ENCODE measurements around the gene ZCCHC18. TPM values are rescaled to one million over a fixed set of nuclear protein-coding genes. Genes with fewer than 3 reads are reported as not detected.

The ZCCHC18 gene
- total RNA-seq, 1 experiment from 2014 or later = 1.5 TPM

DNA sequence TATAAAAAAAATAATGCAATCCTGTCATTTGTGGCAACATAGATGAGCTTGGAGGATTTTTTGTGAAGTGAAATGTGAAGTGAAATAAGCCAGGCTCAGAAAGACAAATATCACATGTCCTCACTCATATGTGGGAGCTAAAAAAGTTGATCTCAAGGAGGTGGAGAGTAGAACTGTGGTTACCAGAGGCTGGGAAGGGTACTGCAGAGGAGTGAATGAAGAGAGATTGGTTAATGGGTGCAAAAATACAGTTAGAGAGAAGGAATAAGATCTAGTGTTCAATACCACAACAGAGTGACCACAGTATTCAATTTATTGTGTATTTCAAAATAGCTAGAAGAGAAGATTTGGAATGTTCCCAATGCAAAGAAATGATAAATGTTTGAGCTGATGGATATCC is 13.4 kb upstream of the ZCCHC18 start:
- Histone ChIP-seq H3K4me2 (ENCODE audit: insufficient read depth, insufficient read length, low read length) (no peak overlapping the region), H2BK15ac (ENCODE audit: low read depth, low read length) (no peak overlapping the region), H3K79me1 (ENCODE audit: insufficient read depth, low read depth, low read length, poor library complexity, severe bottlenecking) (no peaks in the 10 kb centered on the region), H3T11ph (ENCODE audit: low read length) (no peak overlapping the region), H3K27me3 (ENCODE audit: insufficient read depth, low read length) (no peaks in the 10 kb centered on the region), H2AK5ac (ENCODE audit: insufficient read length, low read length) (no peak overlapping the region), H3K4ac (ENCODE audit: low read depth, low read length) (no peak overlapping the region), H4K8ac (replicated peaks; ENCODE audit: insufficient read length, low read depth, low read length) (no peak overlapping the region), H4K91ac (ENCODE audit: insufficient read length, low read depth, low read length) (no peak overlapping the region), H3K23me2 (ENCODE audit: insufficient read length, low read depth, low read length, poor library complexity, severe bottlenecking) (no peaks in the 10 kb centered on the region), H2AFZ (ENCODE audit: low read length) (no peak overlapping the region), H2BK20ac (ENCODE audit: low read depth, low read length, poor library complexity, severe bottlenecking) (no peak overlapping the region), H3K56ac (ENCODE audit: insufficient read length, low read depth, low read length) (no peak overlapping the region), H3K79me2 (ENCODE audit: insufficient read depth, low read length) (no peaks in the 10 kb centered on the region), H3K23ac (ENCODE audit: insufficient read length, low read depth, low read length) (no peak overlapping the region), H2BK5ac (ENCODE audit: insufficient read length, low read length) (no peak overlapping the region), H4K20me1 (ENCODE audit: control insufficient read depth, insufficient read depth, insufficient read length) (no peaks in the 10 kb centered on the region), H3K9ac (ENCODE audit: extremely low read depth, insufficient read length, low read length) (no peak overlapping the region), H4K5ac (ENCODE audit: insufficient read length, low read depth, low read length) (no peak overlapping the region), H3K14ac (ENCODE audit: insufficient read depth, low read length) (no peak overlapping the region), H2BK120ac (ENCODE audit: low read depth, low read length, poor library complexity, severe bottlenecking) (no peak overlapping the region), H3K9me3 (ENCODE audit: control insufficient read depth, low read depth, low read length) (no peaks in the 10 kb centered on the region), H3K4me1 (ENCODE audit: insufficient read depth, low read length) (no peaks in the 10 kb centered on the region), H3K18ac (ENCODE audit: insufficient read length, low read depth, low read length) (no peak overlapping the region), H2BK12ac (ENCODE audit: insufficient read length, low read depth, low read length) (no peak overlapping the region), H3K27ac (ENCODE audit: insufficient read length, low read depth, low read length) (no peak overlapping the region)
- Mint-ChIP-seq H3K4me1 (no peaks in the 10 kb centered on the region), H3K27me3 (ENCODE audit: low read depth) (peaks cover under 1% of the 10 kb centered on the region; the same call in 1 of the 2 replicates), H3K4me3 (no peak overlapping the region), H3K27ac (no peak overlapping the region), H3K9me3 (peaks cover 0 to 44% of the 10 kb centered on the region in 2 experiments; a peak in 2 of 5 replicates), H3K36me3 (ENCODE audit: insufficient read depth in 1 of 3, low read depth in 3 of 3) (no peaks in the 10 kb centered on the region)
- TF ChIP-seq, protein P1, sequence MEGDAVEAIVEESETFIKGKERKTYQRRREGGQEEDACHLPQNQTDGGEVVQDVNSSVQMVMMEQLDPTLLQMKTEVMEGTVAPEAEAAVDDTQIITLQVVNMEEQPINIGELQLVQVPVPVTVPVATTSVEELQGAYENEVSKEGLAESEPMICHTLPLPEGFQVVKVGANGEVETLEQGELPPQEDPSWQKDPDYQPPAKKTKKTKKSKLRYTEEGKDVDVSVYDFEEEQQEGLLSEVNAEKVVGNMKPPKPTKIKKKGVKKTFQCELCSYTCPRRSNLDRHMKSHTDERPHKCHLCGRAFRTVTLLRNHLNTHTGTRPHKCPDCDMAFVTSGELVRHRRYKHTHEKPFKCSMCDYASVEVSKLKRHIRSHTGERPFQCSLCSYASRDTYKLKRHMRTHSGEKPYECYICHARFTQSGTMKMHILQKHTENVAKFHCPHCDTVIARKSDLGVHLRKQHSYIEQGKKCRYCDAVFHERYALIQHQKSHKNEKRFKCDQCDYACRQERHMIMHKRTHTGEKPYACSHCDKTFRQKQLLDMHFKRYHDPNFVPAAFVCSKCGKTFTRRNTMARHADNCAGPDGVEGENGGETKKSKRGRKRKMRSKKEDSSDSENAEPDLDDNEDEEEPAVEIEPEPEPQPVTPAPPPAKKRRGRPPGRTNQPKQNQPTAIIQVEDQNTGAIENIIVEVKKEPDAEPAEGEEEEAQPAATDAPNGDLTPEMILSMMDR (conservative IDR thresholded peaks at IDR 0.05) = no peak
- DNase-seq = no peak
